GM21526 (cell line): ENCODE data around the gene AMY1B.
"Not testable (repeated sequence)": the region's sequence is repeated elsewhere in the genome, so short reads cannot be mapped to it uniquely, and the experiment has no call there.

Experiments used
- ATAC-seq: cut with Tn5 transposase; IDR thresholded peaks from one replicate; pipeline ENCODE4 v1.9.1; 2021; ENCODE audit warnings: moderate library complexity; ENCODE audit not compliant: unreplicated experiment, low FRiP score

AMY1B gene

GRCh38 chr1:103696110-103696509 lies at the start of gene AMY1B:
TSS of gene AMY1B (minus strand) at chr1:103696210. CDS start at chr1:103695639, 571 bp downstream.
- not testable (repeated sequence) for ATAC-seq

GRCh38 chr1:103745040-103745439 lies 49.0 kb upstream of the AMY1B start:
- not testable (repeated sequence) for ATAC-seq

GRCh38 chr1:103744449-103744848 lies 48.4 kb upstream of the AMY1B start:
- not testable (repeated sequence) for ATAC-seq

GRCh38 chr1:103738031-103738430 lies 42.0 kb upstream of the AMY1B start:
- ATAC-seq, result not testable (repeated sequence)

GRCh38 chr1:103735334-103735733 lies 39.3 kb upstream of the AMY1B start:
- not testable (repeated sequence) for ATAC-seq

- not testable (repeated sequence) for ATAC-seq
Measured at GRCh38 chr1:103721473-103721872, 25.5 kb upstream of the AMY1B start.

DNA sequence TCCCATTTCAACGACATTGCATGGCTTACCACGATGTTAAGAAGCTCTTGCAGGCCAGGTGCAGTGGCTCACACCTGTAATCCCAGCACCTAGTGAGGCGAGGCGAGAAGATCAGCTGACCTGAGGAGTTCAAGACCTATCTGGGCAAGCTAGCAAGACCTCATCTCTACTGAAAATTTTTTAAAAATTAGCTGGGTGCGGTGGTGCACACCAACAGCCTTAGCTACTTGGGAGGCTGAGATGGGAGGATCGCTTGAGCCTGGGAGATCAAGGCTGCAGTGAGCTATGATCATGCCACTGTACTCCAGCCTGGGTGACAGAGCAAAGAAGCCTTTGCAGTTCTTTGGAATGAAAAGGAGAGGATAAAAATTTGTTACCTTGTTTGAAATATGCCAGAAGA lies 21.4 kb upstream of the AMY1B start:
- ATAC-seq, result not testable (repeated sequence)

DNA sequence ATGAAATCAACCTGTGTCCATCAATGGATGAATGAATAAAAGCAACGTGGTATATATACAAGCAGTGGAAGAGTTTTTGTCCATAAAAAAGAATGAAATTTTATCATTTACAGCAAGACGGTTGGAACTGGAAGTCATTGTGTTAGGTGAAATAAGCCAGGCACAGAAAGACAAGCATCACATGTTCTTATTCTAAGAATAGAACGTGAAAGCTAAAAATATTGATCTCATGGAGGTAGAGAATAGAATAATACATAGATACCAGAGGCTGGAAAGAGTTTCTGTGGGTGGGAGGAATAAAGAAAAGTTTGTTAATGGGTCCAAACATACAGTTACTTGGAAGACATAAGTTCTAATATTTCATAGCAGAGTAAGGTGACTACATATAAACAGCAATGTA lies 14.4 kb upstream of the AMY1B start:
- not testable (repeated sequence) for ATAC-seq

DNA sequence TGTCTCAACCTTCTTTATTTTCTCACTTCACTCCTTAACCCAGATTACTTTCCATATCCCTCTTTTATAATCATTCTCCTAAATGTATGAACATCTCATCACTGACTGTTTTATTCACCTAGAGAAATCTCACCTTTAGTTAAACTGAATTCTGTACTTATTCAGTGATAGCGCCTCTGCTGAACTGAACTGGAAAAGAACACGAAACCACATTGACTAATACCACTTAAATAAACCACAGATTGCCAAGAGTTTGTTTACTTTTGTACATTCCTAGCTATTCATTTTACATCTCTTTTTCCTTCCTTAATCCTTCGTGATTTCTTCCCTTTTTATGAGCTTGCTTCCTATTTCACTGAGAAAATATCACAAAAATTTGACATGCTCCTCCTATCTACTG lies 11.7 kb upstream of the AMY1B start:
- ATAC-seq, result not testable (repeated sequence)

GRCh38 chr1:103701256-103701655 lies 5.2 kb upstream of the AMY1B start:
- ATAC-seq, result not testable (repeated sequence)

GRCh38 chr1:103700669-103701068 lies 4.7 kb upstream of the AMY1B start:
- not testable (repeated sequence) for ATAC-seq

DNA sequence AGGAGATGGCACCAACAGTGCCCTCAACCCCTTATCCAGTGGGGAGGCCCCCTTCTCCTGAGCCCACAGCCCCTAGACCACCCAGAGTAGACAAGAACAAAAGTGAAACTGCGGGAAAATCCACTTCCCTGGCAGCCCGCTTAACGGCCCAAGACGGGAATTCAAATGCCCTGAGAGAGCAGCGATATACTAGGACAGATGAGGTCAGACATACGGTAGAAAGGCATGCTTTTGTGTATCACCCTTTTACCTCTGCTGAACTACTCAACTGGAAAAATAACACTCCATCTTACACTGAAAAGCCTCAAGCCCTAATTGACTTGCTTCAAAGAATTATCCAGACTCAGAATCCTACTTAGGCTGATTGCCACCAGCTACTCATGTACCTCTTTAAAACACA lies 1.4 kb upstream of the AMY1B start:
- not testable (repeated sequence) for ATAC-seq

- ATAC-seq, result not testable (repeated sequence)
Measured at GRCh38 chr1:103676335-103676734, 19.7 kb downstream of the AMY1B start.

DNA sequence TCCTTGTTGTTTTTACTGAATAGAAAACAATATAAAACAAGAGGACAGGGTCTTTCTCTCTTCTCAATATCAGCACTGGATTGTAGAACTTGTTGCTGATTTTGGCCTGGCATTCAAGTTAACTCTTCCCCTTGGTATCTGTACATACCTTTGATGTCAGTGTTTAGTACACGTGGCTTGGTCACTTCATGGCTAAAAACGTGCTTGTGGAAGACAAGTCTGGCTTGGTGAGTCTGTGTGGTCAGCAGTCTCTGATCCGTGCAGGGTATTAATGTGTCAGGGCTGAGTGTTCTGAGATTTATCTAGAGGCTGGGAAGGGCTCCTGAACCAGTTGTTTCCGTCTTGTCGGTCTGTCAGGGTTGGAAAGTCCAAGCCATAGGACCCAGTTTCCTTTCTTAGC lies 40.5 kb downstream of the AMY1B start, which contains the start of gene AMY1A:
Gene AMY1A, plus strand, starts transcription at position 301 of the 400 bp plus-strand sequence. CDS start 571 bp downstream, outside the sequence.
- not testable (repeated sequence) for ATAC-seq

DNA sequence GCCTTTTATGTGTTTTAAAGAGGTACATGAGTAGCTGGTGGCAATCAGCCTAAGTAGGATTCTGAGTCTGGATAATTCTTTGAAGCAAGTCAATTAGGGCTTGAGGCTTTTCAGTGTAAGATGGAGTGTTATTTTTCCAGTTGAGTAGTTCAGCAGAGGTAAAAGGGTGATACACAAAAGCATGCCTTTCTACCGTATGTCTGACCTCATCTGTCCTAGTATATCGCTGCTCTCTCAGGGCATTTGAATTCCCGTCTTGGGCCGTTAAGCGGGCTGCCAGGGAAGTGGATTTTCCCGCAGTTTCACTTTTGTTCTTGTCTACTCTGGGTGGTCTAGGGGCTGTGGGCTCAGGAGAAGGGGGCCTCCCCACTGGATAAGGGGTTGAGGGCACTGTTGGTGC lies 41.9 kb downstream of the AMY1B start:
- ATAC-seq, result not testable (repeated sequence)

DNA sequence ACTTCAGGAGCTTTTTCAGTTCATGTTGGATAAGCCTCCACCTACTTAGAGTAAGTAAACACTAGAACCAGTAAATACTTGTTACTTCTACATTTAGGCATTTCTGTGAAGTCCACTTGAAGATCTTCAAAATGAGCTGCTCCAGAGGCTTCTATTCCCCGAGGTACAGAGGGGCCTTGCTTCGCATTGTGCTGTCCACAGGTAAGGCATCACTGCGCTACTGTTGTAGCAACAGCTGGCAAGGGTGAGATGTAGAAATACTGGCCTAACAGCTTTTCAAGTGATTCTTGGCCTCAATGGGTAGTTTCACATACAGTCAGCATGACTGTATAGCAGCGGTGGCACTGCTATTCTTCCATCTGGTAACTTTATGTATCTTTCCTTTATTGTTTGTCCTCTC lies 45.1 kb downstream of the AMY1B start:
- ATAC-seq, result not testable (repeated sequence)

GRCh38 chr1:103650305-103650704 lies 45.7 kb downstream of the AMY1B start:
- not testable (repeated sequence) for ATAC-seq

DNA sequence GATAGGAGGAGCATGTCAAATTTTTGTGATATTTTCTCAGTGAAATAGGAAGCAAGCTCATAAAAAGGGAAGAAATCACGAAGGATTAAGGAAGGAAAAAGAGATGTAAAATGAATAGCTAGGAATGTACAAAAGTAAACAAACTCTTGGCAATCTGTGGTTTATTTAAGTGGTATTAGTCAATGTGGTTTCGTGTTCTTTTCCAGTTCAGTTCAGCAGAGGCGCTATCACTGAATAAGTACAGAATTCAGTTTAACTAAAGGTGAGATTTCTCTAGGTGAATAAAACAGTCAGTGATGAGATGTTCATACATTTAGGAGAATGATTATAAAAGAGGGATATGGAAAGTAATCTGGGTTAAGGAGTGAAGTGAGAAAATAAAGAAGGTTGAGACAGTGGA lies 52.1 kb downstream of the AMY1B start:
- not testable (repeated sequence) for ATAC-seq

- not testable (repeated sequence) for ATAC-seq
Measured at GRCh38 chr1:103641194-103641593, 54.8 kb downstream of the AMY1B start.
